CD4-positive, alpha-beta T cell treated with Interleukin-12 subunit alpha and Interleukin-12 subunit beta, for 1 hour (primary cell): ENCODE results near the gene USP16.

Experiments
- DNase-seq: peaks from one replicate; pipeline ENCODE4 v3.0.0-alpha.2; 2020

USP16 gene

GRCh38 chr21:29034678-29035077, 10.2 kb downstream of the USP16 start:
- DNase-seq, result no peak

GRCh38 chr21:29052224-29052623, 27.8 kb downstream of the USP16 start:
- no peak for DNase-seq

GRCh38 chr21:29053011-29053553, 28.6 kb downstream of the USP16 start:
- DNase-seq, result no peak

- DNase-seq, result no peak
Measured at GRCh38 chr21:29053656-29054055, 29.2 kb downstream of the USP16 start.

DNA sequence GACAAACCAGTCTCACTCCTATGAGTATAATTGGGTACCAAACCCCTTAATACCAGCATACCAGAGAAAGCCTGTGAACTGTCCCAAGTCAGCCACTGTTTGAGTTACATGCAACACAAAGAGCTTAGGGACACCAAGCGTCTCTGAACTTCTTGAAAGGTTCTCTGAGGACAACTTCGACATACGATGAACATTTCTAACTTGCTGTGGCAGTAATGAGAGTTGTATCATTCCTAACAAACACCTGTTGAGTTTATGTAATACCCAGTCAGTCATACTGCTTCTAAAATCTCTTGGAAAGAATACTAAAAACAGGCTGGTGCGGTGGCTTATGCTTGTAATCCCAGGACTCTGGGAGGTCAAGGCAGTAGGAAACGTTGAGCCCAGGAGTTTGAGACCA, 30.6 kb downstream of the USP16 start:
- no peak for DNase-seq

GRCh38 chr21:29056005-29056404, 31.5 kb downstream of the USP16 start:
- DNase-seq, result no peak

DNA sequence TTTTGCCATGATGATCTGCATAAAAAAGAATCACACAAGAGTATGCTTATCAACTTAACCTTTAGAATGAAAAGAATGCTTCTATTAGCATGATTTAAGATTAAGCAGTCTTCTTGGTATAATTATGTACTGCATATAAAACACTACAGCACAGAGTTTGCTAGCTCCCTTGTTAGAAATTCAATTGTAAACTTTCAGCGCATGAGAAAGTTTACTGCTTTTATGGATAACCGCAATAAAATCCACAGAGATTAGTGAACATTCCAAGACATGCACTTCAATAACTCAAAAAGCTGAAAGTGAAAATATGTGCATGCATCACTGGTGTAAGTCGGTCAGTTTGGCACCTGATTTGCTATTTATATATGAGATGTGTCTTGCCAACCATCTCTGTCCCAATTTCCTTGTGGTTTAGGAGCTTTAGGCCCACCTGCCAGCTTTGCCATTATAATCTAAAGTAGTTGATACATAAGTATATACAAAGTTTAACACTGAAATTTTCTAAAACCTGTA, 32.1 kb downstream of the USP16 start:
- no peak for DNase-seq

- no peak for DNase-seq
Measured at GRCh38 chr21:29064850-29065481, 40.5 kb downstream of the USP16 start.

DNA sequence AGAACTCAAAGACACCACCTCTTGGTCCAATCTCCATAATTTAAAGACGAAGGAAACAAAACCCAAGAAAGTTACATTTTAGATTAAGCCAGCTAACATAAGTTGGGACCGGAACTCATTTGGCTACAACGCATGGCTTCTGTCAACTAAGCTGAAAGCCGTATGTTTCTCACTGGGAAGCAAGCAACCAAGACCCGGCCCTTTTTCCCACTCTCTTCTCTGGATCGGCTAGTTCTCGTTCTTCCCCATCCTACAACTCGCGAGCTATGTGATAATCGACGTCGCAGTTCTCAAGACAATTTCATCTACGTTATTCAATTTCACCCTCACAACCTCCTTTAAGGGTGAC, 48.4 kb downstream of the USP16 start:
- no peak for DNase-seq

- DNase-seq, result peak; percentile 99
Measured at GRCh38 chr21:29073222-29074006, 48.9 kb downstream of the USP16 start, which contains the start of gene CCT8. CCT8 (minus strand) TSS chr21:29073648; CDS start chr21:29073590, 58 bp downstream.

- no peak for DNase-seq
Measured at GRCh38 chr21:29074007-29074376, 49.5 kb downstream of the USP16 start.

GRCh38 chr21:29074783-29075182, 50.3 kb downstream of the USP16 start:
- DNase-seq, result no peak

- no peak for DNase-seq
Measured at GRCh38 chr21:29075706-29076466, 51.4 kb downstream of the USP16 start.

- DNase-seq, result peak; percentile 90
Measured at GRCh38 chr21:29076731-29077640, 52.5 kb downstream of the USP16 start.

- peak; percentile 36 for DNase-seq
Measured at GRCh38 chr21:29077651-29078090, 53.2 kb downstream of the USP16 start.

GRCh38 chr21:29078869-29079767, 54.6 kb downstream of the USP16 start:
- DNase-seq, result peak; percentile 63

- DNase-seq, result peak; percentile 53
Measured at GRCh38 chr21:29080454-29080941, 56.0 kb downstream of the USP16 start.

DNA sequence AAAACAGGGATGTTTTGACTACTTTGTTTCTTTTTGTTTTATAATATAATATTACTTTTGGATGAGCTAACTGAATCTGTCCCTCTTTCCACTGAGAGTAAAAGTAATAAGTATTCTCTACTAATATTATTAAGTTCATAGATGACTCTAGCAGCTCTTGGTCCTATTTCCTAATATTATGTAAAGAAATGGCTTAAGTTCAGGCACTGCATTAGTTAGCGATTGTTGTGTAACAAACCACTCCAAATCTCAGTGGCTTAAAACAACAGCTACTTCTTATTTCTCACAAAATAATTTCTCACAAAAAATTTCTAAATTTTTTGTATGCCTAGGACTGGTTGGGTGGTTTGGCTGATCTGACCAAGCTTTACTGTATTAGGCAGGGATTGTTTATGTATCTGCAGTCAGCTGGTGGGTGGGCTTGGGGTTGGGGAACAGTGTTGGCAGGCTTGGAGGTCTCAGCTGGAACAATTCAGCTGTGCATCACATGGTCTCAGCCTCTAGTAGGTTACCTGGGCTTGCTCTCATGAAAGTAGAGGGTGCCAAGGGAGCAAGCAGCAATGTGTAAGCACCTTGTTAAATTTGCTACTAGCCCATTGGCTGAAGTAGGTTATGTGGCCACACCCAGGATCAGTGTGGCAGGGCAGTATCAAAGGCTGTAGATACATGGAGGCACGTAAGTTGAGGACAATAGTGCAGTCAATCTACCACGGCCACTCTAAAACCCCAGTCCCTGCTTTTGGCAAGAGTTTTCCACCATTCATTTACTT, 57.8 kb downstream of the USP16 start:
- no peak for DNase-seq

- no peak for DNase-seq
Measured at GRCh38 chr21:29083306-29083705, 58.8 kb downstream of the USP16 start.

DNA sequence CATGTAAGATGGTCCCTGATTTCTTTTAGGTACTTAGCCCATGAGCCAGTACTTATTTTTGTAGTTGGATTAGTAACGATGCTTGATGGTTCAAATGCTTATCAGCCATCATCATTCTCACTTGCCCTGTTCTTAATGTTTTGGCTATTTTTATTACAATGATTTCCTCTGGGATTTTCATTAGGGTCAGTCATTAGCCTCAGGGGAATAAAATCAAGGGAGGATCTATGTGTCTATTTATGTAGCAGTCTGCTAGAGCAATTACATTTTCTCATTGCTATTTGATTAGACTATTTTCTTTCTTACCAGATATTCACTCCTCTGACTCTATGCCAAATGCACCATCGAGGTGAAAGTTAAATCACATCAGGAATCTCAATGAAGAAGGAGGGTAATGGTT, 59.9 kb downstream of the USP16 start:
- no peak for DNase-seq
